IMR-90 (cell line): ENCODE data around the gene DTD1. TPM values are rescaled to one million over a fixed set of nuclear protein-coding genes. Genes with fewer than 3 reads are reported as not detected.

ENCODE experiments used
- ATAC-seq: fragments of 200-7000 bp; cut with Tn5 transposase; 2 replicates; pipeline ENCODE4 v1.9.1; 2020; ENCODE audit warnings: low read depth, mild to moderate bottlenecking, moderate library complexity
- BruUV-seq: library from RNA; stranded (reverse); fragments of 400-500 nt; replicated peaks from 2 replicates; lab custom pipeline; 2021; lab: Mats Ljungman, UMichigan
- CTCF ChIA-PET: fragments of 300-600 bp; formaldehyde crosslinking; extraction: SDS; loops from one replicate; lab custom pipeline; 2021; ENCODE audit warnings: antibody characterized with exemption; lab: Yijun Ruan, JAX
- POLR2A ChIA-PET: fragments of 300-600 bp; sonication (Branson Sonifier 250); formaldehyde crosslinking; loops from one replicate; lab custom pipeline; 2022; ENCODE audit warnings: antibody characterized with exemption; ENCODE audit not compliant: unreplicated experiment; lab: Charles Lee
- DNase-seq: peaks from one replicate; pipeline ENCODE4 v3.0.0; 2013
- H2AFZ ChIP-seq: replicated peaks from 2 replicates; pipeline ENCODE3; 2013; ENCODE audit warnings: low read length, mild to moderate bottlenecking; ENCODE audit not compliant: poor library complexity
- H2AK5ac ChIP-seq: 2 replicates; pipeline ENCODE4 v1.6.1; 2013; ENCODE audit warnings: low read depth, low read length, inconsistent platforms
- H2AK9ac ChIP-seq: replicated peaks from 2 replicates; pipeline ENCODE3; 2013; ENCODE audit warnings: mild to moderate bottlenecking, low read depth, low read length, moderate library complexity; ENCODE audit not compliant: poor library complexity
- H2BK120ac ChIP-seq: 2 replicates; pipeline ENCODE4 v1.6.1; 2013; ENCODE audit warnings: low read depth, low read length, inconsistent platforms
- H2BK15ac ChIP-seq: 3 replicates; pipeline ENCODE4 v1.6.1; 2013; ENCODE audit warnings: low read depth, low read length, inconsistent platforms
- H2BK20ac ChIP-seq: 2 replicates; pipeline ENCODE4 v1.6.1; 2013; ENCODE audit warnings: low read depth, mild to moderate bottlenecking, inconsistent platforms, low read length, moderate library complexity
- H2BK5ac ChIP-seq: 2 replicates; pipeline ENCODE4 v1.6.1; 2013; ENCODE audit warnings: mild to moderate bottlenecking, low read depth, low read length, inconsistent platforms; ENCODE audit not compliant: poor library complexity, severe bottlenecking
- H3K14ac ChIP-seq: replicated peaks from 2 replicates; pipeline ENCODE4 v1.6.1; 2013; ENCODE audit warnings: low read depth, low read length, inconsistent platforms
- H3K18ac ChIP-seq: 2 replicates; pipeline ENCODE4 v1.6.1; 2013; ENCODE audit warnings: low read depth, low read length, control low read depth
- H3K23ac ChIP-seq: 2 replicates; pipeline ENCODE4 v1.6.1; 2013; ENCODE audit warnings: low read depth, low read length, inconsistent platforms
- H3K27ac ChIP-seq: 2 replicates; pipeline ENCODE4 v1.5.1; 2013; ENCODE audit warnings: mild to moderate bottlenecking, control low read depth, low read length; ENCODE audit not compliant: insufficient read depth
- H3K27me3 ChIP-seq: 2 replicates; pipeline ENCODE4 v1.6.1; 2013; ENCODE audit warnings: low read length; ENCODE audit not compliant: control insufficient read depth, insufficient read depth
- H3K36me3 ChIP-seq: 2 replicates; pipeline ENCODE4 v1.6.1; 2013; ENCODE audit warnings: low read length, mixed read lengths; ENCODE audit not compliant: control insufficient read depth, insufficient read depth
- H3K4ac ChIP-seq: 2 replicates; pipeline ENCODE4 v1.6.1; 2013; ENCODE audit warnings: low read depth, low read length, inconsistent platforms
- H3K4me1 ChIP-seq: 2 replicates; pipeline ENCODE4 v1.6.1; 2013; ENCODE audit warnings: low read length, mixed read lengths; ENCODE audit not compliant: control insufficient read depth, insufficient read depth
- H3K4me2 ChIP-seq: 2 replicates; pipeline ENCODE4 v1.6.1; 2013; ENCODE audit warnings: low read depth, mild to moderate bottlenecking, control low read depth, low read length, moderate library complexity
- H3K4me3 ChIP-seq: 2 replicates; pipeline ENCODE4 v1.5.1; 2013; ENCODE audit warnings: low read depth, mild to moderate bottlenecking, control low read depth, low read length, moderate library complexity; ENCODE audit not compliant: insufficient read depth
- H3K56ac ChIP-seq: 2 replicates; pipeline ENCODE4 v1.6.1; 2013; ENCODE audit warnings: low read length, inconsistent platforms; ENCODE audit not compliant: insufficient read depth; ENCODE audit errors: extremely low read depth
- H3K79me1 ChIP-seq, 2 experiments: 2 replicates each; pipeline ENCODE4 v1.6.1; 2013; ENCODE audit warnings: low read length in 2 of 2, inconsistent platforms in 1 of 2, low read depth in 1 of 2
- H3K9ac ChIP-seq: 2 replicates; pipeline ENCODE4 v1.6.1; 2013; ENCODE audit warnings: low read depth, low read length, control low read depth
- H3K9me1 ChIP-seq: 2 replicates; pipeline ENCODE4 v1.6.1; 2013; ENCODE audit warnings: low read length, inconsistent platforms; ENCODE audit not compliant: insufficient read depth
- H3K9me3 ChIP-seq: 2 replicates; pipeline ENCODE4 v1.6.1; 2013; ENCODE audit warnings: low read length; ENCODE audit not compliant: control insufficient read depth, insufficient read depth
- H4K20me1 ChIP-seq: 2 replicates; pipeline ENCODE4 v1.6.1; 2013; ENCODE audit warnings: low read length, inconsistent platforms; ENCODE audit not compliant: insufficient read depth
- H4K5ac ChIP-seq: 2 replicates; pipeline ENCODE4 v1.6.1; 2013; ENCODE audit warnings: mild to moderate bottlenecking, low read depth, low read length, control low read depth
- H4K8ac ChIP-seq, 2 experiments: 2 replicates each; pipeline ENCODE4 v1.6.1; 2013; ENCODE audit warnings: low read depth in 2 of 2, low read length in 2 of 2, control low read depth in 1 of 2, inconsistent platforms in 1 of 2
- H4K91ac ChIP-seq: 2 replicates; pipeline ENCODE4 v1.6.1; 2013; ENCODE audit warnings: low read depth, low read length, inconsistent platforms; ENCODE audit not compliant: insufficient read depth
- MXI1 ChIP-seq: IDR thresholded peaks from 2 replicates; pipeline ENCODE4 v1.6.1; 2012; ENCODE audit warnings: low read depth, mild to moderate bottlenecking, low read length, moderate library complexity, borderline replicate concordance
- POLR2A ChIP-seq: IDR thresholded peaks from 2 replicates; pipeline ENCODE4 v1.6.1; 2012; ENCODE audit warnings: mild to moderate bottlenecking, low read depth, low read length
- RCOR1 ChIP-seq: IDR thresholded peaks from 2 replicates; pipeline ENCODE4 v1.6.1; 2012; ENCODE audit warnings: mild to moderate bottlenecking, low read length, improper control_type of control experiment; ENCODE audit not compliant: insufficient replicate concordance
- RFX5 ChIP-seq: IDR thresholded peaks from 2 replicates; pipeline ENCODE4 v1.8.0; 2012; ENCODE audit warnings: low read depth, mild to moderate bottlenecking, low read length, moderate library complexity
- WGBS, 2 experiments: methylation state at CpG; one replicate each; pipeline versions ENCODE4 v1.1.5 to v1.1.7; 2013; ENCODE audit warnings: missing lambda C conversion rate in 2 of 2; ENCODE audit not compliant: insufficient read length in 1 of 2; ENCODE audit errors: extremely low coverage in 2 of 2; 5-methylcytosine and 5-hydroxymethylcytosine counted together
- dilution Hi-C: fragments of 300-500 bp; cut with HindIII; formaldehyde crosslinking; loops from one replicate; pipeline ENCODE4 v1.14.3; 2018; ENCODE audit warnings: low sequenced_read_pairs; ENCODE audit not compliant: unreplicated experiment
- in situ Hi-C: fragments of 300-500 bp; cut with MboI; formaldehyde crosslinking; loops from 3 replicates; pipeline ENCODE4 v1.14.3; 2019; ENCODE audit warnings: low sequenced_read_pairs, inconsistent platforms, mixed read lengths
- intact Hi-C: fragments of 100-400 bp; cut with micrococcal nuclease; formaldehyde crosslinking; loops from 2 replicates; pipeline ENCODE4 v1.10.0; 2022
- polyA plus RNA-seq, 3 experiments: library from polyadenylated mRNA; depleted of rRNA; stranded (reverse); fragments of >200 nt; gene quantifications; 2 replicates each; pipeline ENCODE4 v1.2.3, GENCODE V29; 2012; ENCODE audit warnings: low replicate concordance in 1 of 3
- total RNA-seq: library from RNA; depleted of rRNA; stranded (reverse); fragments of >200 nt; gene quantifications from 2 replicates; pipeline ENCODE4 v1.2.3, GENCODE V29; 2012
- TF ChIP-seq, protein P1 (sequence below): conservative IDR thresholded peaks from 2 replicates; pipeline ENCODE4 v1.5.1; 2012; ENCODE audit warnings: mild to moderate bottlenecking, low read depth, low read length, improper control_type of control experiment

The DTD1 gene
- total and polyA plus RNA-seq, 2 of the 4 experiments (the other 2 are of a cell fraction): 73.1 to 101 TPM

DNA sequence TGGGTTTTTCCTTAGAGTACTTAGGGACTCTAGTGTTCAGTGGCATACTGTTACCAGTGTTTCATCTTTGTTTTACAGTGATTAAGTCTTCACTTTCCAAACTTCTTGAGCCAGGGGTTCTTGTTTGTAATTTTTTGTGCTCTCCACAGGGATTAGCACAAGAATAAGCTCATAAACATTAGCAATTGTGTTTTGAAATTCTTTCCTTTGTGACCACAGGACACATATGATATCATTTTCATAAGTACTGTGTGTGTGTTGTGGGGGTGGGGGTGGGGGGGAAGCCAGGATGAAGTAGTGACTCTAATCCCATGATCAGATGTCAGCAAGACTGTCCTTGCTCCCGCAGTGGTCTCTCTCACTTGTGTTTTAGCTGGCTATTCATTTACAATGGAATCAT lies 124.3 kb downstream of the DTD1 start:
- CTCF ChIA-PET: no interaction called here
- no peak overlapping the region for H4K5ac ChIP-seq
- in situ Hi-C loops: no loop called here

More for the DNA sequence above, 124.3 kb downstream of the DTD1 start:
- no peak overlapping the region for H3K18ac ChIP-seq
- intact Hi-C loops (no loop called here), dilution Hi-C loops (no loop called here)
- no peak overlapping the region for H2BK120ac ChIP-seq
- TF ChIP-seq RCOR1 (no peak), POLR2A (no peak), MXI1 (no peak), RFX5 (no peak)
- TF ChIP-seq, protein P1, sequence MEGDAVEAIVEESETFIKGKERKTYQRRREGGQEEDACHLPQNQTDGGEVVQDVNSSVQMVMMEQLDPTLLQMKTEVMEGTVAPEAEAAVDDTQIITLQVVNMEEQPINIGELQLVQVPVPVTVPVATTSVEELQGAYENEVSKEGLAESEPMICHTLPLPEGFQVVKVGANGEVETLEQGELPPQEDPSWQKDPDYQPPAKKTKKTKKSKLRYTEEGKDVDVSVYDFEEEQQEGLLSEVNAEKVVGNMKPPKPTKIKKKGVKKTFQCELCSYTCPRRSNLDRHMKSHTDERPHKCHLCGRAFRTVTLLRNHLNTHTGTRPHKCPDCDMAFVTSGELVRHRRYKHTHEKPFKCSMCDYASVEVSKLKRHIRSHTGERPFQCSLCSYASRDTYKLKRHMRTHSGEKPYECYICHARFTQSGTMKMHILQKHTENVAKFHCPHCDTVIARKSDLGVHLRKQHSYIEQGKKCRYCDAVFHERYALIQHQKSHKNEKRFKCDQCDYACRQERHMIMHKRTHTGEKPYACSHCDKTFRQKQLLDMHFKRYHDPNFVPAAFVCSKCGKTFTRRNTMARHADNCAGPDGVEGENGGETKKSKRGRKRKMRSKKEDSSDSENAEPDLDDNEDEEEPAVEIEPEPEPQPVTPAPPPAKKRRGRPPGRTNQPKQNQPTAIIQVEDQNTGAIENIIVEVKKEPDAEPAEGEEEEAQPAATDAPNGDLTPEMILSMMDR: no peak
- H3K4ac ChIP-seq: no peak overlapping the region
- no peaks in the 10 kb centered on the region for H4K20me1 ChIP-seq
- no peak overlapping the region for H3K14ac ChIP-seq
- ATAC-seq (0 out of 2 replicates have a peak, but pooled peaks have one; percentile 29), DNase-seq (peak; percentile 8)
- no peak overlapping the region for H3K23ac ChIP-seq
- H3K36me3 ChIP-seq: no peaks in the 10 kb centered on the region
- no peak overlapping the region for H2BK15ac ChIP-seq
- H3K56ac ChIP-seq: no peak overlapping the region
- H4K8ac ChIP-seq: no peak overlapping the region
- no peak overlapping the region for H2AK9ac ChIP-seq
- no peaks in the 10 kb centered on the region for H3K27me3 ChIP-seq
- no peaks in the 10 kb centered on the region for H3K9me3 ChIP-seq
- no peak overlapping the region for H2AFZ ChIP-seq
- POLR2A ChIA-PET: no interaction called here
- no peak overlapping the region for H3K27ac ChIP-seq
- H3K4me1 ChIP-seq: no peaks in the 10 kb centered on the region; the same call in 1 of the 2 replicates
- no peak overlapping the region for H3K4me3 ChIP-seq
- BruUV-seq: no TSS peak
- H4K91ac ChIP-seq: no peak overlapping the region
- H2BK20ac ChIP-seq: no peak overlapping the region
- H2AK5ac ChIP-seq: no peak overlapping the region
- H3K79me1 ChIP-seq: peaks cover 17 to 22% of the 10 kb centered on the region in 2 experiments
- no CpG with 5 or more reads among the region's 1 CpG for WGBS, 2 experiments
- no peak overlapping the region for H2BK5ac ChIP-seq
- peaks cover 7% of the 10 kb centered on the region for H3K9me1 ChIP-seq
- H3K9ac ChIP-seq: no peak overlapping the region
- H3K4me2 ChIP-seq: no peak overlapping the region
